Esophagus muscularis mucosa (tissue), 4 donors: ENCODE measurements around the gene CNN2.

Source experiments
- CTCF ChIP-seq, 3 experiments: fragments of 200-600 bp in 2 of 3; fragments of 450-650 bp in 1 of 3; sonication (generic) in 2 of 3; IDR thresholded peaks; one replicate each; pipeline ENCODE4 v1.5.1; 2017 to 2019; ENCODE audit warnings: antibody characterized with exemption in 3 of 3, mild to moderate bottlenecking in 2 of 3, moderate library complexity in 1 of 3
- EP300 ChIP-seq: sonication (generic); formaldehyde crosslinking; IDR thresholded peaks from one replicate; pipeline ENCODE4 v1.6.1; 2017; ENCODE audit warnings: antibody characterized with exemption
- POLR2A ChIP-seq: fragments of 450-650 bp; IDR thresholded peaks from one replicate; pipeline ENCODE4 v1.6.1; 2017; ENCODE audit warnings: antibody characterized with exemption, moderate library complexity, mild to moderate bottlenecking, low read depth

DNA sequence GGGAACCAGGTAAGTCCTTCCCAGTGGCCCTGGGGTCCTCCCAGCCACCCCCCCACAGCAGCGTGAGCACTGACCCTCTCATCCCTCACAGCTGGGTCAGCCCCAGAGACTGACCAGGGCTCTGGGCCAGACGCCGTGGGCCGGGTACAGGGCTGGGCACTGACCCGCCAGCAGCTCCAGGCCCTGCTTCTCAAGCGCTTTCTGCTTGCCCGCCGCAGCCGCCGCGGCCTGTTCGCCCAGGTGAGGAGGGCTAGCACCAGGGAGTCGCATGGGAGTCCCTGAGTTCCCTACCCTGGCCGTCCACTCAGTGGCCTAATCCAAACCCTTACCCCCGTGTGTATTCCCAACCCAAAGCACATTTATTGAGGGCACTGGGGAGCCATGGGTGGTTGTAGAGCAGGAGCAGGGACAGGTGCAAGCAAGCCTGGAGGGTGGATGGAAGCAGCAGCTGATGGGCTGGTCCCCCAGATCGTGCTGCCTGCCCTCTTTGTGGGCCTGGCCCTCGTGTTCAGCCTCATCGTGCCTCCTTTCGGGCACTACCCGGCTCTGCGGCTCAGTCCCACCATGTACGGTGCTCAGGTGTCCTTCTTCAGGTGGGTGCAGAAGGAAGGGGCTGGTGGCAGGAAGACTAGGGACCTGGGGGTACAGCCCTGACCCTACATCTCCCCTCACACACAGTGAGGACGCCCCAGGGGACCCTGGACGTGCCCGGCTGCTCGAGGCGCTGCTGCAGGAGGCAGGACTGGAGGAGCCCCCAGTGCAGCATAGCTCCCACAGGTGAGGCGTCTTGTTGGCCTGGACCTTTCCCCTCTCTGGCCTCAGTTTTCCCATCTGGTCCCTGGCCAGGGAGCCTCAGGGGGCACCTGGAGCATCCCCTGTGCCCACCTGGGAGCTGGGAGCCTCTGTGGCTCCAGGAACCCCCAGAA is 28.0 kb downstream of the CNN2 start:
- TF ChIP-seq CTCF (IDR thresholded peaks at IDR 0.05), result no peak
- no peak for TF ChIP-seq POLR2A
- TF ChIP-seq EP300, result no peak
